Endothelial cell of umbilical vein (primary cell): ENCODE results near the gene LGR4. TPM values are rescaled to one million over a fixed set of nuclear protein-coding genes. Genes with fewer than 3 reads are reported as not detected.
"Not testable (repeated sequence)": the region's sequence is repeated elsewhere in the genome, so short reads cannot be mapped to it uniquely, and the experiment has no call there.

Source experiments
- BruUV-seq: library from RNA; stranded (reverse); fragments of 400-500 nt; replicated peaks from 2 replicates; lab custom pipeline; 2021; lab: Mats Ljungman, UMichigan
- CTCF ChIA-PET: fragments of 300-600, 350-600 bp; sonication (Branson Sonifier 250); formaldehyde crosslinking; loops from one replicate; lab custom pipeline; 2021; ENCODE audit warnings: antibody characterized with exemption, inconsistent platforms; lab: Charles Lee
- POLR2A ChIA-PET: fragments of 300-600, 350-600 bp; sonication (Branson Sonifier 250); formaldehyde crosslinking; loops from one replicate; lab custom pipeline; 2021; ENCODE audit warnings: antibody characterized with exemption, inconsistent platforms; lab: Charles Lee
- DNase-seq: peaks from one replicate; pipeline ENCODE4 v3.0.0-alpha.2; 2011; ENCODE audit warnings: low read depth, low spot score
- FAIRE-seq: peaks from 2 replicates; lab custom pipeline; 2011; peaks lifted over from hg19 to GRCh38; lab: Jason Lieb, UNC
- H2AFZ ChIP-seq: 2 replicates; pipeline ENCODE4 v1.6.0; 2012; ENCODE audit warnings: low read depth, low read length, control low read depth, inconsistent platforms
- H3K27ac ChIP-seq: 2 replicates; pipeline ENCODE4 v1.5.1; 2011; ENCODE audit warnings: low read depth, mild to moderate bottlenecking, control low read depth, low read length, moderate library complexity; ENCODE audit not compliant: insufficient read depth
- H3K27me3 ChIP-seq, 2 experiments: 2 replicates each; pipeline versions ENCODE4 v1.6.0 to v1.6.1; 2011; ENCODE audit warnings: low read length in 2 of 2, mixed read lengths in 1 of 2; ENCODE audit not compliant: control insufficient read depth in 2 of 2, insufficient read depth in 2 of 2
- H3K36me3 ChIP-seq, 2 experiments: 2 replicates in 1 of 2; 3 replicates in 1 of 2; pipeline ENCODE4 v1.5.1; 2011; ENCODE audit warnings: low read length in 2 of 2, mild to moderate bottlenecking in 1 of 2, moderate library complexity in 1 of 2; ENCODE audit not compliant: control insufficient read depth in 2 of 2, insufficient read depth in 2 of 2; ENCODE audit errors: extremely low read depth in 1 of 2
- H3K4me1 ChIP-seq: 3 replicates; pipeline ENCODE4 v1.5.1; 2011; ENCODE audit warnings: mild to moderate bottlenecking, low read length; ENCODE audit not compliant: control insufficient read depth, insufficient read depth; ENCODE audit errors: extremely low read depth
- H3K4me2 ChIP-seq: 2 replicates; pipeline ENCODE4 v1.6.1; 2011; ENCODE audit warnings: low read length, control low read depth, mixed read lengths; ENCODE audit not compliant: insufficient read depth
- H3K4me3 ChIP-seq, 3 experiments: fragments of 200-600 bp in 1 of 3; sonication (generic), shearing (Covaris generic) in 1 of 3; replicated peaks in 1 of 3; 2 replicates each; pipeline ENCODE4 v1.5.1; 2011 to 2016; ENCODE audit warnings: control low read depth in 3 of 3, low read length in 3 of 3, mild to moderate bottlenecking in 2 of 3, inconsistent platforms in 1 of 3, low read depth in 1 of 3, moderate library complexity in 1 of 3; ENCODE audit not compliant: insufficient read depth in 1 of 3
- H3K79me2 ChIP-seq: 2 replicates; pipeline ENCODE4 v1.6.0; 2012; ENCODE audit warnings: low read length, inconsistent platforms; ENCODE audit not compliant: control insufficient read depth, insufficient read depth
- H3K9ac ChIP-seq: replicated peaks from 2 replicates; pipeline ENCODE3; 2011; ENCODE audit warnings: low read length, control low read depth; ENCODE audit not compliant: insufficient read depth; ENCODE audit errors: extremely low read depth
- H3K9me1 ChIP-seq: replicated peaks from 3 replicates; pipeline ENCODE4 v1.6.0; 2011; ENCODE audit warnings: mild to moderate bottlenecking, low read length; ENCODE audit not compliant: control insufficient read depth, insufficient read depth; ENCODE audit errors: extremely low read depth
- H3K9me3 ChIP-seq: replicated peaks from 2 replicates; pipeline ENCODE4 v1.5.1; 2012; ENCODE audit warnings: low read length, inconsistent platforms; ENCODE audit not compliant: control insufficient read depth, insufficient read depth
- H4K20me1 ChIP-seq: replicated peaks from 2 replicates; pipeline ENCODE3; 2011; ENCODE audit warnings: mild to moderate bottlenecking, low read length; ENCODE audit not compliant: control insufficient read depth, insufficient read depth; ENCODE audit errors: extremely low read depth
- EZH2 ChIP-seq: IDR thresholded peaks from 2 replicates; pipeline ENCODE4 v1.6.1; 2012; ENCODE audit warnings: borderline replicate concordance, low read depth, mild to moderate bottlenecking, moderate library complexity, low read length, inconsistent platforms; ENCODE audit not compliant: severe bottlenecking
- FOS ChIP-seq: IDR thresholded peaks from 2 replicates; pipeline ENCODE4 v1.6.1; 2011; ENCODE audit warnings: mild to moderate bottlenecking, low read length, moderate library complexity, borderline replicate concordance; ENCODE audit not compliant: insufficient read depth
- GATA2 ChIP-seq: IDR thresholded peaks from 2 replicates; pipeline ENCODE4 v1.7.0; 2011; ENCODE audit warnings: low read depth, mild to moderate bottlenecking, moderate library complexity, mixed read lengths, low read length; ENCODE audit not compliant: insufficient read length, insufficient read depth
- JUN ChIP-seq: IDR thresholded peaks from 2 replicates; pipeline ENCODE4 v1.6.1; 2011; ENCODE audit warnings: borderline replicate concordance, low read depth; ENCODE audit not compliant: insufficient read length, insufficient read depth
- MYC ChIP-seq: IDR thresholded peaks from one replicate; pipeline ENCODE4 v1.6.1; 2011; ENCODE audit warnings: mild to moderate bottlenecking, low read depth, low read length
- POLR2A ChIP-seq: IDR thresholded peaks from 2 replicates; pipeline ENCODE4 v1.6.1; 2012; ENCODE audit warnings: low read depth, mild to moderate bottlenecking, control low read depth, low read length
- POLR2AphosphoS5 ChIP-seq: IDR thresholded peaks from 2 replicates; pipeline ENCODE4 v1.6.1; 2012; ENCODE audit warnings: low read depth, mild to moderate bottlenecking, control low read depth, low read length, moderate library complexity; ENCODE audit not compliant: insufficient read depth
- dilution Hi-C: fragments of 300-500 bp; cut with MboI; formaldehyde crosslinking; loops from one replicate; pipeline ENCODE4 v1.15.0; 2019; ENCODE audit warnings: low sequenced_read_pairs; ENCODE audit not compliant: extremely low pct_ligation_motif_present
- intact Hi-C: fragments of 100-400 bp; cut with micrococcal nuclease; formaldehyde crosslinking; loops from one replicate; pipeline ENCODE4 v1.10.0; 2022
- polyA plus RNA-seq, 4 experiments: library from polyadenylated mRNA; depleted of rRNA in 3 of 4; stranded (reverse) in 3 of 4; unstranded in 1 of 4; fragments of >200 nt; gene quantifications; 2 replicates each; pipeline versions ENCODE4 v1.2.1 to v1.2.3, GENCODE V29; 2011 to 2012; ENCODE audit warnings: missing spikeins in 1 of 4
- total RNA-seq: library from RNA; stranded (reverse); gene quantifications from 2 replicates; pipeline ENCODE4 v1.2.3, GENCODE V29; 2021
- TF ChIP-seq, protein P1 (sequence below), 2 donors: IDR thresholded peaks; 1 replicate in 1 of 2; 2 replicates in 1 of 2; pipeline ENCODE4 v1.5.1; 2011; ENCODE audit warnings: low read length in 2 of 2, mild to moderate bottlenecking in 2 of 2, moderate library complexity in 2 of 2, control low read depth in 1 of 2, inconsistent platforms in 1 of 2, low read depth in 1 of 2; ENCODE audit not compliant: insufficient read depth in 1 of 2; ENCODE audit errors: extremely low read depth in 1 of 2
- TF ChIP-seq, protein P2 (sequence below): IDR thresholded peaks from 2 replicates; pipeline ENCODE4 v1.6.1; 2011; ENCODE audit not compliant: insufficient read depth, insufficient read length

LGR4 gene
- total and polyA plus RNA-seq, 2 donors (not counting 3 experiments of a cell fraction or from before 2014, with no cell fraction given): 1.3 to 3.1 TPM

DNA sequence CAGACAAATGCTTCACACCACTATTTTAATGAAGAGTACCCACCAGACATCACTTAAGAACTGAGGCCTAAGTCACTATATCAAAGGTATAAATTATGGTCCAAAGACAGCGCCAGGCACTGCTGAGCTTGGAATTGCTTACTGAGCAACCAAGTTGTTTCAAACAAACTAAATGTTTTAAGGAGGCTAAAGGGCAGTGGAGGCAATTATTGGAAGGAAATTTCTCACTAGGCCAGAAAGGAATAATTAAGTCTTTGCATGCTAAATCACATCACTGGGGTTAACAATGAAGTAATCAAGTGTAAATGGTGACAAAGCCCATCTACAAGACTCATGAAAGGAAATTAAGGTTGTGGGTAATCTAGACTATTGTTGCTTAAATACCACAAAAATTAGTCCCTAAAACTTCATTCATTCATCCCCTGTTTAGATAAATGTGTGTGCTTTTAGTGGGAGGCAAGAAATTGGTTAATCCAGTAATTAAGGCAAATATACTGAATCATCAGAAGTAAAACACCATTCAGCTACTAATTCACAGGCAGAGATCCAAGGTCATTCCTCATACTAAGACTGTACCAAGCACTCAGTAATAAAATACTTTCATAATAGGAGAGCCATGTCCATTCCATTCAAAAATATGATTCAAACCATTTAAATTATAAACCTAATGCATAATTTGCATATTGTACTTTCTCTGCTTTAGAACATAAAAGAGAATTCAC is 21.2 kb downstream of the LGR4 start:
- intact Hi-C loops: no loop called here
- no peaks in the 10 kb centered on the region for H3K9me1 ChIP-seq
- dilution Hi-C loops: no loop called here
- H3K4me2 ChIP-seq: no peak overlapping the region
- no peak overlapping the region for H3K9ac ChIP-seq
- BruUV-seq: no TSS peak
- DNase-seq (no peak), FAIRE-seq (no peak)
- peaks cover 10% of the 10 kb centered on the region for H3K4me1 ChIP-seq
- H3K4me3 ChIP-seq: no peak overlapping the region
- ChIA-PET CTCF (interaction anchor here (1.1 kb wide), 1 partner anchor 155 kb away, joined by 3 read pairs; no protein-coding TSS in a partner anchor), POLR2A (no interaction called here)
- H3K9me3 ChIP-seq: no peaks in the 10 kb centered on the region
- H3K27me3 ChIP-seq: no peaks in the 10 kb centered on the region
- no peaks in the 10 kb centered on the region for H4K20me1 ChIP-seq
- TF ChIP-seq FOS: no peak
- no peak for TF ChIP-seq EZH2
- TF ChIP-seq, protein P1, sequence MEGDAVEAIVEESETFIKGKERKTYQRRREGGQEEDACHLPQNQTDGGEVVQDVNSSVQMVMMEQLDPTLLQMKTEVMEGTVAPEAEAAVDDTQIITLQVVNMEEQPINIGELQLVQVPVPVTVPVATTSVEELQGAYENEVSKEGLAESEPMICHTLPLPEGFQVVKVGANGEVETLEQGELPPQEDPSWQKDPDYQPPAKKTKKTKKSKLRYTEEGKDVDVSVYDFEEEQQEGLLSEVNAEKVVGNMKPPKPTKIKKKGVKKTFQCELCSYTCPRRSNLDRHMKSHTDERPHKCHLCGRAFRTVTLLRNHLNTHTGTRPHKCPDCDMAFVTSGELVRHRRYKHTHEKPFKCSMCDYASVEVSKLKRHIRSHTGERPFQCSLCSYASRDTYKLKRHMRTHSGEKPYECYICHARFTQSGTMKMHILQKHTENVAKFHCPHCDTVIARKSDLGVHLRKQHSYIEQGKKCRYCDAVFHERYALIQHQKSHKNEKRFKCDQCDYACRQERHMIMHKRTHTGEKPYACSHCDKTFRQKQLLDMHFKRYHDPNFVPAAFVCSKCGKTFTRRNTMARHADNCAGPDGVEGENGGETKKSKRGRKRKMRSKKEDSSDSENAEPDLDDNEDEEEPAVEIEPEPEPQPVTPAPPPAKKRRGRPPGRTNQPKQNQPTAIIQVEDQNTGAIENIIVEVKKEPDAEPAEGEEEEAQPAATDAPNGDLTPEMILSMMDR (IDR thresholded peaks at IDR 0.05; ENCODE audit: extremely low read depth in 1 of 2, insufficient read depth in 1 of 2, low read depth in 1 of 2, low read length in 2 of 2): no peak
- TF ChIP-seq MYC: no peak
- TF ChIP-seq POLR2AphosphoS5: no peak
- no peak for TF ChIP-seq GATA2
- no peak for TF ChIP-seq JUN
- no peak for TF ChIP-seq POLR2A
- TF ChIP-seq, protein P2, sequence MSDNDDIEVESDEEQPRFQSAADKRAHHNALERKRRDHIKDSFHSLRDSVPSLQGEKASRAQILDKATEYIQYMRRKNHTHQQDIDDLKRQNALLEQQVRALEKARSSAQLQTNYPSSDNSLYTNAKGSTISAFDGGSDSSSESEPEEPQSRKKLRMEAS: no peak
- H3K36me3 ChIP-seq: no peaks in the 10 kb centered on the region
- no peak overlapping the region for H3K27ac ChIP-seq
- no peaks in the 10 kb centered on the region for H3K79me2 ChIP-seq
- no peak overlapping the region for H2AFZ ChIP-seq

DNA sequence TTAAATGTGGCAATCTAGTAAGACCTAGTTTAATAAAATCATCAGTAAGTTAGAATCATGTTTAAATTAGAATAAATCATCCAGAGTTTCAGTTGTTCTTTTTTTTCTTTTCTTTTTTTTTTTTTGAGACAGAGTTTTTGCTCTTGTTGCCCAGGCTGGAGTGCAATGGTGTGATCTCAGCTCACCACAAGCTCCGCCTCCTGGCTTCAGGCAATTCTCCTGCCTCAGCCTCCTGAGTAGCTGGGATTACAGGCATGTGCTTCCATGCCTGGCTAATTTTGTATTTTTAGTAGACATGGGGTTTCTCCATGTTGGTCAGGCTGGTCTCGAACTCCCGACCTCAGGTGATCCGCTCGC is 24.4 kb downstream of the LGR4 start:
- POLR2A ChIA-PET, H3K4me3 ChIP-seq, H3K4me1 ChIP-seq, dilution Hi-C loops, DNase-seq, H3K4me2 ChIP-seq, H3K27ac ChIP-seq, H3K79me2 ChIP-seq, H3K9me3 ChIP-seq, H3K9me1 ChIP-seq, H2AFZ ChIP-seq, H3K36me3 ChIP-seq, H3K27me3 ChIP-seq, H3K9ac ChIP-seq, H4K20me1 ChIP-seq, BruUV-seq, FAIRE-seq, intact Hi-C loops: not testable (repeated sequence)
- CTCF ChIA-PET: interaction anchor here (1.9 kb wide), 1 partner anchor 38 kb away, joined by 6 read pairs; no protein-coding TSS in a partner anchor
